ENCODE results near the gene VBP1.

- TF ChIP-seq CTCF (IDR thresholded peaks at IDR 0.05) = no peak
- TF ChIP-seq POLR2AphosphoS5 (IDR thresholded peaks at IDR 0.05; ENCODE audit: low read depth, low read length) = no peak
- TF ChIP-seq REST (IDR thresholded peaks at IDR 0.05; ENCODE audit: insufficient read depth in 1 of 2, low read depth in 2 of 2, low read length in 1 of 2) = no peak
- no peak for TF ChIP-seq SIN3A (IDR thresholded peaks at IDR 0.05; ENCODE audit: borderline replicate concordance, insufficient read depth, low read depth, low read length)
Measured at GRCh38 chrX:155251391-155251790, 35.1 kb downstream of the VBP1 start.

Measured in Panc1 (cell line).